K562 (cell line): Measurements from ENCODE around the gene ARMC12. TPM values are rescaled to one million over a fixed set of nuclear protein-coding genes. Genes with fewer than 3 reads are reported as not detected.

ENCODE experiments used
- CREM ChIP-seq: IDR thresholded peaks from 2 replicates; pipeline ENCODE4 v1.6.1; 2014; ENCODE audit warnings: antibody characterized with exemption, low read depth
- CXXC5 ChIP-seq: fragments of 250-450 bp; sonication (Bioruptor Pico); IDR thresholded peaks from 2 replicates; pipeline ENCODE4 v1.8.0; 2022; ENCODE audit warnings: inconsistent platforms, mild to moderate bottlenecking, moderate library complexity
- EGR1 ChIP-seq: fragments of 450-650 bp; conservative IDR thresholded peaks from 2 replicates; pipeline ENCODE4 v1.6.1; 2017; ENCODE audit warnings: mild to moderate bottlenecking
- ELF2 ChIP-seq: fragments of 250-450 bp; sonication (Bioruptor Pico); IDR thresholded peaks from 2 replicates; pipeline ENCODE4 v1.5.0; 2021; ENCODE audit warnings: mild to moderate bottlenecking
- GTF2F1 ChIP-seq: IDR thresholded peaks from 2 replicates; pipeline ENCODE4 v1.6.1; 2011; ENCODE audit warnings: low read depth, low read length, improper control_type of control experiment
- MCM3 ChIP-seq: fragments of 450-650 bp; IDR thresholded peaks from 2 replicates; pipeline ENCODE4 v1.6.1; 2016
- PHB2 ChIP-seq: fragments of 450-650 bp; IDR thresholded peaks from 2 replicates; pipeline ENCODE4 v1.6.1; 2017; ENCODE audit warnings: low read depth
- PHF8 ChIP-seq: fragments of 200-600 bp; sonication (generic); IDR thresholded peaks from 2 replicates; pipeline ENCODE4 v1.6.1; 2012; ENCODE audit warnings: mixed run types, mild to moderate bottlenecking, inconsistent platforms, low read length, moderate library complexity, borderline replicate concordance
- RBBP5 ChIP-seq: fragments of 200-600 bp; sonication (generic); IDR thresholded peaks from 2 replicates; pipeline ENCODE4 v1.6.1; 2012; ENCODE audit warnings: borderline replicate concordance, mild to moderate bottlenecking, low read length, control low read depth, inconsistent platforms; ENCODE audit not compliant: insufficient read depth, poor library complexity, severe bottlenecking
- SAFB ChIP-seq: fragments of 200-400 bp; formaldehyde crosslinking; IDR thresholded peaks from 2 replicates; pipeline ENCODE4 v1.6.1; 2017; ENCODE audit warnings: low read depth, low read length, borderline replicate concordance
- SIRT6 ChIP-seq: IDR thresholded peaks from one replicate; pipeline ENCODE4 v1.6.1; 2012; ENCODE audit warnings: low read depth, mild to moderate bottlenecking, control low read depth, inconsistent platforms, low read length, moderate library complexity
- SMARCA4 ChIP-seq: fragments of 450-650 bp; IDR thresholded peaks from 2 replicates; pipeline ENCODE4 v1.6.1; 2016
- SREBF1 ChIP-seq: fragments of 150-350 bp; IDR thresholded peaks from 2 replicates; pipeline ENCODE4 v1.6.1; 2014; ENCODE audit warnings: antibody characterized with exemption, low read depth, low read length, borderline replicate concordance
- ZNF184 ChIP-seq: sonication (generic); formaldehyde crosslinking; IDR thresholded peaks from 2 replicates; pipeline ENCODE4 v1.5.0; 2020; ENCODE audit warnings: missing genetic modification reagents
- ZNF239 ChIP-seq: fragments of 250-450 bp; sonication (Bioruptor Pico); IDR thresholded peaks from 2 replicates; pipeline ENCODE4 v1.4.0; 2020; ENCODE audit warnings: mild to moderate bottlenecking
- ZNF57 ChIP-seq: fragments of 450-650 bp; formaldehyde crosslinking; IDR thresholded peaks from 2 replicates; pipeline ENCODE4 v1.4.0; 2020; ENCODE audit warnings: mild to moderate bottlenecking, moderate library complexity
- polyA plus RNA-seq, 8 experiments: library from polyadenylated mRNA; depleted of rRNA in 4 of 8; stranded (reverse) in 5 of 8; unstranded in 3 of 8; fragments of >200 nt; fragmentation: Nextera tagmentation in 2 of 8; fragmentation: Illumina TruSeq in 1 of 8; extraction: Ambion mirVana in 2 of 8; extraction: Trizol in 1 of 8; gene quantifications; 2 replicates each; pipeline versions ENCODE4 v1.2.1 to v1.2.3, GENCODE V29; 2011 to 2014; ENCODE audit warnings: inconsistent platforms in 1 of 8, missing spikeins in 1 of 8
- total RNA-seq, 7 experiments: library from RNA; depleted of rRNA in 6 of 7; stranded (reverse); fragments of >200 nt in 6 of 7; fragmentation: Illumina TruSeq in 2 of 7; extraction: Trizol in 2 of 7; gene quantifications; 2 replicates each; pipeline versions ENCODE4 v1.2.1 to v1.2.3, GENCODE V29; 2011 to 2021; ENCODE audit warnings: low replicate concordance in 1 of 7
- TF ChIP-seq, protein P1 (sequence below): sonication (generic); formaldehyde crosslinking; IDR thresholded peaks from 2 replicates; pipeline ENCODE4 v1.8.0; 2022; ENCODE audit warnings: mild to moderate bottlenecking, low read depth, missing genetic modification reagents
- TF ChIP-seq, protein P2 (sequence below): fragments of 450-650 bp; IDR thresholded peaks from 2 replicates; pipeline ENCODE4 v1.6.1; 2016; ENCODE audit warnings: mild to moderate bottlenecking
- TF ChIP-seq, protein P3 (sequence below): sonication (generic); formaldehyde crosslinking; IDR thresholded peaks from 2 replicates; pipeline ENCODE4 v1.8.1; 2022; ENCODE audit warnings: missing genetic modification reagents
- TF ChIP-seq, protein P4 (sequence below): fragments of 450-650 bp; IDR thresholded peaks from 2 replicates; pipeline ENCODE4 v1.6.1; 2018; ENCODE audit not compliant: partially characterized antibody
- TF ChIP-seq, protein P5 (sequence below): fragments of 200-800 bp; sonication (Bioruptor generic); IDR thresholded peaks from 2 replicates; pipeline ENCODE4 v1.6.1; 2017; ENCODE audit warnings: missing genetic modification characterization, missing compliant biosample characterization

ARMC12 gene
- total and polyA plus RNA-seq, 9 of the 15 experiments (the other 6 are each of a cell fraction or from before 2014, with no cell fraction given) = 0.09 to 0.58 (median 0.31) TPM; not detected in 3

DNA sequence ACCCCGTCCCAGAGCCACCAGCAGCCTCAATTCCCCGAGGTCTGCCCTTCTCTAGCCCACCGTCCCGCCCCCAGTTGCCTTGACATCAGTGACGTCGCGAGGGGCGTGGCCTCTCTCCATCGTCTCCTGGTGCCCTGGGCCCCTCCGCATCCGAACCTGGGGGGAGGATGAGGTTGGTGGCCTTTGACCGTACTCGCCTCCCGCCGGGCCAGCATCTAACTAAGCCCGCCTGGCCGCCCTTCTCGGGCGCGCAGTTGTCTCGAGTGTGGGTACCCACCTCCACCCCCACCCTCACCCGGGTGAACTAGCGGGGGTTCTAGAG, 5.5 kb upstream of the ARMC12 start (continued):
- TF ChIP-seq SIRT6 (no peak), SREBF1 (no peak), CREM (peak; percentile 94), SAFB (no peak), SMARCA4 (no peak), ZNF57 (CRISPR knock-in tag) (no peak), CXXC5 (CRISPR knock-in tag) (no peak), GTF2F1 (no peak), PHF8 (no peak), ELF2 (CRISPR knock-in tag) (no peak), ZNF239 (CRISPR knock-in tag) (no peak), ZNF184 (CRISPR knock-in tag) (no peak), PHB2 (no peak), MCM3 (no peak), EGR1 (no peak), RBBP5 (no peak)
- TF ChIP-seq, protein P1, sequence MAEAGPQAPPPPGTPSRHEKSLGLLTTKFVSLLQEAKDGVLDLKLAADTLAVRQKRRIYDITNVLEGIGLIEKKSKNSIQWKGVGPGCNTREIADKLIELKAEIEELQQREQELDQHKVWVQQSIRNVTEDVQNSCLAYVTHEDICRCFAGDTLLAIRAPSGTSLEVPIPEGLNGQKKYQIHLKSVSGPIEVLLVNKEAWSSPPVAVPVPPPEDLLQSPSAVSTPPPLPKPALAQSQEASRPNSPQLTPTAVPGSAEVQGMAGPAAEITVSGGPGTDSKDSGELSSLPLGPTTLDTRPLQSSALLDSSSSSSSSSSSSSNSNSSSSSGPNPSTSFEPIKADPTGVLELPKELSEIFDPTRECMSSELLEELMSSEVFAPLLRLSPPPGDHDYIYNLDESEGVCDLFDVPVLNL = no peak
- TF ChIP-seq, protein P2, sequence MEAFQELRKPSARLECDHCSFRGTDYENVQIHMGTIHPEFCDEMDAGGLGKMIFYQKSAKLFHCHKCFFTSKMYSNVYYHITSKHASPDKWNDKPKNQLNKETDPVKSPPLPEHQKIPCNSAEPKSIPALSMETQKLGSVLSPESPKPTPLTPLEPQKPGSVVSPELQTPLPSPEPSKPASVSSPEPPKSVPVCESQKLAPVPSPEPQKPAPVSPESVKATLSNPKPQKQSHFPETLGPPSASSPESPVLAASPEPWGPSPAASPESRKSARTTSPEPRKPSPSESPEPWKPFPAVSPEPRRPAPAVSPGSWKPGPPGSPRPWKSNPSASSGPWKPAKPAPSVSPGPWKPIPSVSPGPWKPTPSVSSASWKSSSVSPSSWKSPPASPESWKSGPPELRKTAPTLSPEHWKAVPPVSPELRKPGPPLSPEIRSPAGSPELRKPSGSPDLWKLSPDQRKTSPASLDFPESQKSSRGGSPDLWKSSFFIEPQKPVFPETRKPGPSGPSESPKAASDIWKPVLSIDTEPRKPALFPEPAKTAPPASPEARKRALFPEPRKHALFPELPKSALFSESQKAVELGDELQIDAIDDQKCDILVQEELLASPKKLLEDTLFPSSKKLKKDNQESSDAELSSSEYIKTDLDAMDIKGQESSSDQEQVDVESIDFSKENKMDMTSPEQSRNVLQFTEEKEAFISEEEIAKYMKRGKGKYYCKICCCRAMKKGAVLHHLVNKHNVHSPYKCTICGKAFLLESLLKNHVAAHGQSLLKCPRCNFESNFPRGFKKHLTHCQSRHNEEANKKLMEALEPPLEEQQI = no peak
- TF ChIP-seq, protein P3, sequence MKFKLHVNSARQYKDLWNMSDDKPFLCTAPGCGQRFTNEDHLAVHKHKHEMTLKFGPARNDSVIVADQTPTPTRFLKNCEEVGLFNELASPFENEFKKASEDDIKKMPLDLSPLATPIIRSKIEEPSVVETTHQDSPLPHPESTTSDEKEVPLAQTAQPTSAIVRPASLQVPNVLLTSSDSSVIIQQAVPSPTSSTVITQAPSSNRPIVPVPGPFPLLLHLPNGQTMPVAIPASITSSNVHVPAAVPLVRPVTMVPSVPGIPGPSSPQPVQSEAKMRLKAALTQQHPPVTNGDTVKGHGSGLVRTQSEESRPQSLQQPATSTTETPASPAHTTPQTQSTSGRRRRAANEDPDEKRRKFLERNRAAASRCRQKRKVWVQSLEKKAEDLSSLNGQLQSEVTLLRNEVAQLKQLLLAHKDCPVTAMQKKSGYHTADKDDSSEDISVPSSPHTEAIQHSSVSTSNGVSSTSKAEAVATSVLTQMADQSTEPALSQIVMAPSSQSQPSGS = no peak
- TF ChIP-seq, protein P4, sequence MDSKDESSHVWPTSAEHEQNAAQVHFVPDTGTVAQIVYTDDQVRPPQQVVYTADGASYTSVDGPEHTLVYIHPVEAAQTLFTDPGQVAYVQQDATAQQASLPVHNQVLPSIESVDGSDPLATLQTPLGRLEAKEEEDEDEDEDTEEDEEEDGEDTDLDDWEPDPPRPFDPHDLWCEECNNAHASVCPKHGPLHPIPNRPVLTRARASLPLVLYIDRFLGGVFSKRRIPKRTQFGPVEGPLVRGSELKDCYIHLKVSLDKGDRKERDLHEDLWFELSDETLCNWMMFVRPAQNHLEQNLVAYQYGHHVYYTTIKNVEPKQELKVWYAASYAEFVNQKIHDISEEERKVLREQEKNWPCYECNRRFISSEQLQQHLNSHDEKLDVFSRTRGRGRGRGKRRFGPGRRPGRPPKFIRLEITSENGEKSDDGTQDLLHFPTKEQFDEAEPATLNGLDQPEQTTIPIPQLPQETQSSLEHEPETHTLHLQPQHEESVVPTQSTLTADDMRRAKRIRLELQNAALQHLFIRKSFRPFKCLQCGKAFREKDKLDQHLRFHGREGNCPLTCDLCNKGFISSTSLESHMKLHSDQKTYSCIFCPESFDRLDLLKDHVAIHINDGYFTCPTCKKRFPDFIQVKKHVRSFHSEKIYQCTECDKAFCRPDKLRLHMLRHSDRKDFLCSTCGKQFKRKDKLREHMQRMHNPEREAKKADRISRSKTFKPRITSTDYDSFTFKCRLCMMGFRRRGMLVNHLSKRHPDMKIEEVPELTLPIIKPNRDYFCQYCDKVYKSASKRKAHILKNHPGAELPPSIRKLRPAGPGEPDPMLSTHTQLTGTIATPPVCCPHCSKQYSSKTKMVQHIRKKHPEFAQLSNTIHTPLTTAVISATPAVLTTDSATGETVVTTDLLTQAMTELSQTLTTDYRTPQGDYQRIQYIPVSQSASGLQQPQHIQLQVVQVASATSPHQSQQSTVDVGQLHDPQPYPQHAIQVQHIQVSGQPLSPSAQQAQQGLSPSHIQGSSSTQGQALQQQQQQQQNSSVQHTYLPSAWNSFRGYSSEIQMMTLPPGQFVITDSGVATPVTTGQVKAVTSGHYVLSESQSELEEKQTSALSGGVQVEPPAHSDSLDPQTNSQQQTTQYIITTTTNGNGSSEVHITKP = peak; percentile 83
- TF ChIP-seq, protein P5, sequence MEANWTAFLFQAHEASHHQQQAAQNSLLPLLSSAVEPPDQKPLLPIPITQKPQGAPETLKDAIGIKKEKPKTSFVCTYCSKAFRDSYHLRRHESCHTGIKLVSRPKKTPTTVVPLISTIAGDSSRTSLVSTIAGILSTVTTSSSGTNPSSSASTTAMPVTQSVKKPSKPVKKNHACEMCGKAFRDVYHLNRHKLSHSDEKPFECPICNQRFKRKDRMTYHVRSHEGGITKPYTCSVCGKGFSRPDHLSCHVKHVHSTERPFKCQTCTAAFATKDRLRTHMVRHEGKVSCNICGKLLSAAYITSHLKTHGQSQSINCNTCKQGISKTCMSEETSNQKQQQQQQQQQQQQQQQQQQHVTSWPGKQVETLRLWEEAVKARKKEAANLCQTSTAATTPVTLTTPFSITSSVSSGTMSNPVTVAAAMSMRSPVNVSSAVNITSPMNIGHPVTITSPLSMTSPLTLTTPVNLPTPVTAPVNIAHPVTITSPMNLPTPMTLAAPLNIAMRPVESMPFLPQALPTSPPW (CRISPR knock-in tag) = no peak
